Measurements from ENCODE around the gene MLLT10.
"Not testable (repeated sequence)": the region's sequence is repeated elsewhere in the genome, so short reads cannot be mapped to it uniquely, and the experiment has no call there.

Gene MLLT10

DNA sequence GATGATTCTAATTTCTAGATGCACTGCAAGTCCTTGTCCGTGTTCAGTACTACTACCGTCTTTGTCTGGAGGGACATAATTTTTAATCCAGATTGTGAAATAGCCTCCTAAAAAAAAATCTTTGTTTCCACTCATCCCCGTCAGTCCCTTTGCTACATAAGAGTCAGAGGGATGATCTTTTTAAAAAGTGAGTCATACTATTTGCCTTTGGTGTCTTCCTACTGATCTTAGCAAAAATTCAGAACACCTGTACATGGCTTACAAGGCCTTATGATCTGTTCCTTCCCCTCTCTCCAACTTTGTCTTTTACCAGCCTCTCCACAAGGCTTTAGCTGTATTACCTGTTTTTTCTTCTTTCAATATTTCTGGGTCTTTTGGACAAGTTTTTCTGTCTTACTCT is 173.5 kb downstream of the MLLT10 start:
- DNase-seq = no peak

DNA sequence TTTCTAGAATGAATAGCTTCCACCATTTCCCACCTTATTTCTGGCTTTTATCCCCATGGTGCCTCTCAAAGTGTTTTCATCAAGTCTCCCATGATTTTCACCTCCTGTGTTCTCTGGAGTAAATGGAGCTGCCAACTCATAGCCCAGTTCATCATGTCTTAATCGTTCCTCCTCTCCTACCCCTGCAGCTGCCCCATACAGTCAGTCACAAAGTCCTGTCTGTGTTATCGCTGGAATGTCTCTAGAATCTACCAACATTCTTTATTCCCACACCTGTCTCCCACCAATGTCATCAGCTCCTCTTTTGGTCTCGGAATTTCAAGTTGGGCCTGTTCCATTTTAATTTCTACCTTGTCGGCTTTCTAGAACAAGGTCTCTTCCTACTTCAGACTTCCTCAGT is 178.9 kb downstream of the MLLT10 start:
- DNase-seq = no peak

DNA sequence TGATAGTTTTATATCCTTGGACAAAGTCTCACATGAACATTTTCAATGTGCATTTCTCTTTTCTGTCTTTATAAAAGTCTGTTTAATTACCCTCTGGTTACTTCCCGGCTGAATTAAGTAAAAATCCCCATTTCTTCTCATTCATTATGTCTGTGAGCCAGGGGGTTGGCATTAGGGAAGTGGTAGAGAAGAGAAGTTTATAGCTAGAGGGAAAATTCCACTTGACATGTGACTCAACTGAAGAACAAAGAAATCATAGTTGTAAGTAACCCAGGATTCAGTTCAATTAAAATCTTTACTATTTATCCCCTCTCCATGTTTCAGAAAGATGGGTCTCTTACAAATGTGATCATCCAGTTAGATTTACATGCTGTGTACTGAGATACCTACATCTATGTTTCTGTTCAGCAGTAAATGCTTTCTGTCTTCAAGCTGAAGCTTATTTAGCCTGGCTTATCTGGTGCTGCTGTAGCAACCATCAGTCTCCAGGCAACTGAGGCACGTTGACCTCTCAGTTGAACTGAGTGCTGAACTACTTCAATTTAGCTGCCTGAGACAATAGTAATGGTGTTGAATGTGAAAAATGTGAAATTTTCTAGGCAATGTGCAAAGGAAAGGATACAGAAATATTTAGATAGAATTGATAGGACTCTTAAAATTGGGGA is 181.6 kb downstream of the MLLT10 start:
- DNase-seq = no peak

DNA sequence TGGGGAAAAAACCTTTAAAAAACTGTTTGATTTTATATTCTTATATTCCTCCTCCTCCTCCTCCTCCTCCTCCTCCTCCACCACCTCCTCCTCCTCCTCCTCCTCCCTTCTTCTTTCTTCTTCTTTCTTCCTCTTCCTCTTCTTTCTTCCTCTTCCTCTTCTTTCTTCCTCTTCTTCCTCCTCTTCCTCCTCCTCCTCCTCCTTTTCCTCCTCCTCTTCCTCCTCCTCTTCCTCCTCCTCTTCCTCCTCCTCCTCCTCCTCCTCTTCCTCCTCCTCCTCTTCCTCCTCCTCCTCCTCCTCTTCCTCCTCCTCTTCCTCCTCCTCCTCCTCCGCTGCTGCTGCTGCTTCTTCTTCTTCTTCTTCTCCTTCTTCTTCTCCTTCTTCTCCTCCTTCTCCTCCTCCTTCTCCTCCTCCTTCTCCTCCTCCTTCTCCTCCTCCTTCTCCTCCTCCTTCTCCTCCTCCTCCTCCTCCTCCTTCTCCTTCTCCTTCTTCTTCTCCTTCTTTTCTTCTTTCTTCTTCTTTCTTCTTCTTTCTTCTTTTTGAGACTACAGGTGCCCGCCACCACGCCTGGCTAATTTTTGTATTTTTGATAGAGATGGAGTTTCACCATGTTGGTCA is 183.5 kb downstream of the MLLT10 start:
- not testable (repeated sequence) for DNase-seq

DNA sequence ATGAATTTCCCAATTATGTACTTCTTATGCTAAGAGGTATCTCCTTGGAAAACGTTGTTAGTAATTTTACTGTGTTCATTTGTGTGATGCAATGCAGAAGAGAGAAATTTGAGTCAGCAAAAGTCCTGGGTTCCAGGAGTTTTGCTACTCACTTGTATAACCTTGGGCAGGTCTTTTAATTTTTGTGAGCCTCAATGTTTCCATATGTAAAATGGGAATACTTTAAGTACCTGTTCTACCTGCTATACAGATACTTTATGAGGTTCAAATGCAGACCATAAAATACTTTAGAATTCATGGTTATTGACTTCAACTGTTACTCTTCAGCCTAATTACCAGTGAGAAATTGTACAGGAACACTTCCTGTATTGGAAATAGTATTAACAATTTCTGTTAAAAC is 185.5 kb downstream of the MLLT10 start:
- DNase-seq = no peak

DNA sequence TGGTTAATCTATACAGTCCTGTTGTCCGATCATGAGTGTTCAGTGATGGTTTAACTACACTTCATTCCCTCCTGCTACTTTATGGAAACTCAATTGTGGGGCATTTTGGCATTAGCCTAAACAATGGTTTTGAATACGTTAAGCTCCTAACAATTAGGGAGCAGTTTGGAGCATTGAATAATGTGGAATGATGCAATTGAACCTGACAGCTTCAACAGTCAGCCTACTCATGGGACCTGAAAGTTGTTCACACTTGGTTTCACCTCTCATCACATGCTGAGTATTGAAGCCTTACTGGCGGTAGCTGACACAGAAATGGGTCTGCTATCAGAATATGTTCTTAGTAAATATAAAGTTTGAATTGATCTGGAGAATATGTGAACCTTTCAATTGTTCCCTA is 186.1 kb downstream of the MLLT10 start:
- no peak for DNase-seq

DNA sequence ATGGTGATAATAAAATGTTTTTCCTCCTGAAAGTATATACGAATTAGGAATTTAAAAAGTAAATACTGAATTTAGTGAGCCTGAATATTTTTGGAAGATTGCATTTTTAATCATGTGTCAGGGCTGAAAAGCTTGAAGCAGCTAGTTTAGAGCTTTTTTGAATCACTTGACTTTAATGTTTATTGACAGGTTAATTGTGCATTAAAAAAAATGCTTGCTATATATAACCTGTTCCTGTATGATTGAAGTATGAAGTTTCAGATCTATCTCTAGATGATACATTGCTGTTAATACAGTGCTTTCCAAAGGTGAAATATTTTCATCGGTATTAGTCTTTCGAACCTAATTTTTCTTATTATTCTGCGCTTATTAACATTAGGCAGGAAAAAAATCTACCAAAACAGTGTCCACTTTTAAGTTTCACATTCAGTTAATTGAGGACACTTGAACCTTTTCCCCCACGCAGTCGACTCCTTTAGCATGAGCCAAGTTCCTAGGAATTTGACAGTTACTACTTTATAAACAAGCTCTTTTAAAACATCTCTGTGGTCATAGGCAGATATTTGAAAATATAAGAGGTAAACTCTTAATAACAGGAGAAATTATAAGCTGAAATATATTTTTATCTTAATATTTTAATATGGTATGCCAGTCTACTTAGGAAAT is 187.1 kb downstream of the MLLT10 start:
- DNase-seq = no peak

DNA sequence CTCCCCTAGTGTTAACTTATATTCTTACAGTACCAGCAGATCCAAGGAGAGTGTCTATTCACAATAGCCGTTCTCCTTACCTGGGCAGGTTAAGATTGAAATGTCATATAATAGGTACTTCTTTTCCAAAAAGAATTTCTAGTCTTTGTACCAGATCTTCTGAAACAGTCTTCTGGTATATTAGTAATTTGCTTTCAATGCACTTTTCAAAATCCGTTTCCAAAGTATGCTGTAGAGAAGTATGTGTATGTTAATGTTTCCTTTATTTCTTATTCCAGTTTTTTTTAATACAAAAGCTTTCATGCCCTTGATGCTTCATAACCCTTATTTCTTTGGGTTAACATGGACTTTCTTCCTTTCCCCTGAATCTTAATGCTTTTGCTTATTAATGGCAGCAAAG is 188.2 kb downstream of the MLLT10 start:
- no peak for DNase-seq

DNA sequence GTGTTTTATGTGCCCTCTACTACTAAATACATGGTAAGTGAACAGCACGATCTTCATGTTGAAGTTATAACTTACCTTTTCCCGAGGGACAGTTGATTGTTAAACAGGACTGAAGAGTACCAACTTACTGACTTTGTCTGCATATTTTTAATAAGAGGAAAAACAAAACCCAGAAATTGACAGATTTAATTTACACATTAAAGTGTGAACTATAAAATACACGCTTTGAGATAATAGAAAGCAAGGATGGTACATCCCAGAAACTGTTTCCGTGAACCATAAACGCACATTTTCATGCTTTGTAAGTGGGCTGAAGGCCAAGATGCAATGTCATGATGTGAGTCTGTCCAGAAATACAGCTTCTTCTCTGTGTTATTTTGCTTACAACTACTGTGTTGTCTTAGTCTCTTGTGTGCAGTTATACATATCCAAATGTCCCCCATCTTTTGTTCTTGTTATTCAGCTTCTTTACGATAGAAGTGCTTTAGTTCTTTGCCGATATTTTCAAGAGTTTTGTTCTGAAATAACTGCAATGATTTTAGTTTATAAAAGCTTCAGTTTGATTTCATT is 190.1 kb downstream of the MLLT10 start:
- DNase-seq = no peak

DNA sequence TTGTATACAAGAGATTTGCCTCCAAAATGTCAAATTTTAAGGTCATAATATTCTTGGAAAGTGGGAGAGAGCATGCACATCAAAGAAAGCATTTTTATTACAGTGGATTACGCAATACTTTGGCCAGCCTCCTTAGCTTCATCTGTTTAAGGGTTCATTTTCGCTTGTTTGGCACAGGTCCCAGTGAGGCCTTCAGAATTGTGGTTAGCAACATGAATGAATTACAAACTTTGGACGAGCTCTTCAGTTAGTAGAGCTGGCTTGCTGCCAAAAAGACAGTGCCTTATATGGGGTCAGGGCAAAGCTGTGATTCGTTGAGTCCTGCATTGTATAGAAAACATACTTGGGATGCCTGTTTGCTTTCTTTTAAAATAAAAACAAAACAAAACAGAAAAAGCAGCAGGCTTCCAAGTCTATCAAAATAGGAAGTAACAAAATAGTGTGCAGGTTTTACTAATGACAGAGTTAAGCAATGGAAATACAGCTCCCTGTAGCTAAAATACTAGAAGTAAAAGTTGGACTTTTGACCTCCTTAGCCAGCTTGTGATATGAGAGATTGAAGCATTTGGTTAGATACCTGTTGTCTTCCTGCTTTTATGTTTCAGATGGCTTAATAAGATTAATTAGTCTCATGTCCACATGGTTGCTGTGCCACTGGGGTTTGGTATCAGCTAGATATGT is 190.8 kb downstream of the MLLT10 start:
- DNase-seq = peak in 1 of 2 donors; percentile 90

DNA sequence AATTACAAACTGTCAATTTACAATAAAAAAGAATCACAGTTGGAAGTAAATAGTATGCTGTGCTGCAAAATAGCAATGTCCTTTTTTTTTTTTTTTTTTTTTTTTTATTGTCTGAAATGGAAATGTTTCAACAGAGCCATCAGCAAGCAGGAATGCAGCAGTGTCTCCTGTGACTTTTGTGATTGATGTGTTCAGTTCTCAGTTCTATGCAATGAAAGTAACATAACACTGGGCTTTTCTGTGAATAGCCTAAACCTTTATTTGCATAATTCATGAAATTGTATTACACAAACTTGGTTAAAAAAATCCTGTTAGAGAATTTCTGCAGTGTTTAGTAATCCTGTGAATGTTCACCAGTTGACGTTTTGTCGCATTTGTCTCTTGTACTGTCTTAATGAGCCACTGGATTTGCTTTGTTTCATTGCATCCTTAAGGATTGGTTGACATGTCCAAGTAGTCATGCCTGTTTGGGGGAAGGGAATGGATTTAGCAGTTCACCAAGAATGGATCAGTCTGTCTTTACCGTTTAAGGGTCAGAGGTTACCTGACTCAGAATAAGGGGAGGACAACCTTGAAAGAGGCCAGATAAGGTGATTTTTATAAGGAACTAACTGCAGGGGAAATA is 192.7 kb downstream of the MLLT10 start:
- DNase-seq = no peak

DNA sequence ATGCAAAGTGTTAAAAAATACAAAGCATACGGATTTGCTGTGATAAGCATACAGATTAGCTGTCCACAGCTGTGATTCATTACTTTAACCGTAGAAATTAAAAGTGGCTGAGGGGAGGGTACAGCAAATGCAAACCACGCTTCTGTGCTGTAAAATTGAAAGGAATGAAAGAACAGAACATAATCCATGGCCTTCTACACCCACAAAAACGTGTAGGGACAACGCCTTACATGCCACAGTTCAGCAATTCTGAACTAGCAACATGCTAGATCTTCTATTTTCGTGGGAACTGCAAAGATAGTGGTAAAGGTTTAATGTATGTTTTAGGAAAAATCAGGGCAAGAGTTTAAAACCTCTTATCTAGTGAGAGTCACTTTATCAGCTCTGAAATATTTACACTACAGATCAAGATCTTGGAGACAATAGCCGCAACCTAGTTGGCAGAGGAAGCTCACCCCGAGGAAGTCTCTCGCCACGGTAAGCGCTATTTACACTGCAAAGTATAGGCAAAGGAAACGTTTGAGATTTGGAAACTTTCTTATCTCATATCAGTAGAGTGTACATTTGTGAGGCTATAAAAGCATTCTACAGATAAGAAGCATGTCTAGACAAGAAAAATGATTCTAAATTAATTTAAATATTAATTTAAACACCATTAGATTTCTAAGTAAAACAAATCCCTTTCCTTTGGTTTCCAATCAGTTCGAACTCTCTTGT is 193.6 kb downstream of the MLLT10 start:
- DNase-seq = no peak

DNA sequence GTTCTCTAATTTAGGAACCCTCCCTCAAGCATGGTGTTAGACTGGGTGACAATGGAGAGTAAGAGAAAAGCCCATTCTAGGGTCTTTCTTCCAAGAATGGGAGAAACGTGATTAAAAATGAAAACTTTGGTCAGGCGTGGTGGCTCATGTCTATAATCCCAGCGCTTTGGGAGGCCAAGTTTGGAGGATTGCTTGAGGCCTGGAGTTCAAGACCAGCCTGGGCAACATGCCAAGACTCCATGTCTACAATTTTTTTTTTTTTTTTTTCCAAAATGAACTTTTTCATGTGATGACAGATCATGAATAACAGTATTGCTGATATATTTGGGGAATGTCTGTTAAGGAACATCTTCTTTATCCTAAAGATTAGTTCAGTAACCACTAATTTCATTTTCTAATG is 194.6 kb downstream of the MLLT10 start:
- DNase-seq = no peak

DNA sequence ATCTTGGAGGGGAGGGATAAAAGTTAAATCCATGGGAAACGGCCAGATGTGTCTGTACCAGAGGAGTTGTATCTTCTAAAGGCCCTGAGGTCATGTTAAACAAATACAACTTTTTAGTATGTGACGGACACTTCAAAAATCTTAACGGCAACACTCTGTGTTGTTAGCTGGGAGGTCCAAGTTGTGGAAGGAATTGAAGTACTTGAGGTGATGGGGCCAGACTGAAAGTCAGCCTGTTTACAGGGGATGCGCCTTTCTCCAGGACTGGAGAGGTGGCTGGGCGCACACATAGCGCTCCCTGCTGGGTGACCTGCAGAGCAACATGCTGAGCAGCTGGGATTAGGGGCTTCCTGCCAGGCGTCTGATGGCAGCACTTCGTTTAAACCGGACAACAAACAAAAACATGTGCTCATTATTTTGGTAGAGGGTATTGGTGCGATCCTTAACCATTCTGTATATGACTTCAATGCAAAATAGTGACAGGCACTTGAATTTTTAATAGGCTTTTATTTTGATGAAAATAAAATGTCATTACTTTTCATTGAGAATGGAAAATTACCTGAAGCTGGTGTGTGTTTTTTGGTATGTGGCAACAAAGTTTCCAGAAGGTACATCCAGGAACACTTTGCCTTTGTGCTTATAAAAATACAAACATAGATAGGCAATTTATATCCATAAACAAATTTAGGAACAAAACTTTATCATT is 198.2 kb downstream of the MLLT10 start:
- DNase-seq = peak in 1 of 2 donors; percentile 30

DNA sequence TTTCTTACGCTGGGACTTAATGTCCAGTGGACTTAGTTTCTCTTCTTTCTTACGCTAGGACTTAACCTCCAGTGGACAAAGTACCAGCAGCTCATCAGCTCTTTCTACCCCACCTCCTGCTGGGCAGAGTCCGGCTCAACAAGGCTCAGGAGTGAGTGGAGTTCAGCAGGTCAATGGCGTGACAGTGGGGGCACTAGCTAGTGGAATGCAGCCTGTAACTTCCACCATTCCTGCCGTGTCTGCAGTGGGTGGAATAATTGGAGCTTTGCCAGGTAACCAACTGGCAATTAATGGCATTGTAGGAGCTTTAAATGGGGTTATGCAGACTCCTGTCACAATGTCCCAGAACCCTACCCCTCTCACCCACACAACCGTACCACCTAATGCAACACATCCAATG is 199.7 kb downstream of the MLLT10 start:
- DNase-seq = no peak

DNA sequence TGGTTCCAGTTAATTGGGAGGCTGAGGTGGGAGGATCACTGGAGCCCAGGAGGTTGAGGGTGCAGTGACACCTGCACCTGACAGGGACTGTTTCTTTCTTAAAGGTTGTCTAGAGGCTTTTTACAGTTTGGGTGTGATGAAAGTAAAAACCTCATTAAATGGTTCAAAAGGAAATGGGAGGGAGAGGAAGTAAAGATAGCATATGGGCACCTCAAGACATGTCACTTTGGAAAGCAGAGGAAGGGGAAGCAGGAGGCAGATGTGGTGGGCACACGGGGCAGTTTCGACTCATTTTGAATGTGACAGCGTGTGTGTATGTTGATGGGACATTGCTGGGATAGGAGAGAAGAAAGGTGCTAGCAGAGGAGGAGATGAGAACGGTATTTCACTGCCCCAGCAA is 203.1 kb downstream of the MLLT10 start:
- peak in 1 of 2 donors; percentile 31 for DNase-seq

DNA sequence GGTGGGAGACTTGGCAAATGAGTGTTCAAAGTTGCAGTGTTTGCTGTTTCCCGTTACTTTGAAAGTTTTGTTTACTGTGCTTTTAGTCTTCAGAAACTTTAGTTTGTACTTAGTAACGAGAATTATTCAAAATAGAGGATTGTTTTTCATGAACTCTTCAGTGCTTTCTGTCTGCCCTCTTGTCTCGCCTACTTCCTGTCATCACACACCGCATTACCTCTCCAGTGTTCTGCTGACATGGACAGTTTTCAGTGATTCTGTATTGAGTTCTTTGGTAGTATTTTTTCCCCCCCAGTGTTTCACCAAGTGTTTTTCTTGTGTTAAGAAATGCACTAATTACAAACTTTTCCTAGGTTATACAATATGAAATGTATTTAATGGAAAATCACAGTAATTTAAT is 207.0 kb downstream of the MLLT10 start:
- no peak for DNase-seq

DNA sequence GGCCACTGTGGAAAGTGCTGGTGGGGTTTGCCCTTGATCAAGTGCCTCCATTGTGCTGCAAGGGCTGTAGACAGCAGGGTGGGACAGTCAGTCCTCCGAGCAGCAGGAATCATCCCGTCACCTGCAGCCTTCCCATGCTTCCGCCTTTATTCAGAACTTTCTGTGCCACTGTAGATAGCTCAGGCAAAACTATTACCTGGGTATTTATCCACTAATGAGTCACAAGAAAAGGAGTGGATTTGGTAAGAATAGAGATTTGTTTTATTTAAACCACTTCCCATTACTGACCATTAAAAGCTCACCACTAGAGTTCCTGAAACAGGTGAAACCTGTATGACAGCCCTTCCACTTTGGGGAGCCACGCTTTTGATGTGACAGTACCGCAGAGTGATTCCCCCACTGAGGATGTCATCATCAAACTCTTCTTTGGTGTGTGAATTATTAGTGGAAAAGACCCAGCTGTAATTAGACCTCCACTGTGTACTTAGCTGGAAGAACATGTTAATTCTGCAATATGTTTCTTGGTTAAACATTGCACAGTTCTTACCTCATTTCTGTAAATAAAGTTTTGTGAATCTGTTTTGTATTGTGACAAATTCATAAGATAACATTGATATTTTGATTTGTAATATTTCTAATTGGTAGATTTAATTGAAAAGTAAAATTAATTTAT is 208.8 kb downstream of the MLLT10 start:
- no peak for DNase-seq

DNA sequence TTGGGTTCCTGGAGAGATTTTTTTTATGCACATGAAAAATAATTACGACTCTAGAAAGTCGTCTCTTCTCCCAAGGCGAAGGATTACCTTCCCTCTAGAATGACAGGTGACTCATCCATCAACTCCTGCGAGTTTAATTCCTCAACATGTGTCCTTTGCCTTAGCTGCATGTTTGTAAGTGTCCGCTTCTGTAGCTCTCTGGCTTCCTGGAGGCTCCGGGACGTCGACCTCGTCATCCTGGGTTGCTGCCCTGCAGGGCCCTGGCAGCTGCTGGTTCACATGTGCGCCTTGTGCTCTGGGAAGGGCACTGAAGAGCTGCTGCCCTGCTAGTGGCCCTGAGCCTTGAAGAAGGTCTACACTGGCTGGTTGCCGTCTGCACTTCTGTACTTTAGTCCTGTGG is 210.2 kb downstream of the MLLT10 start:
- DNase-seq = no peak

DNA sequence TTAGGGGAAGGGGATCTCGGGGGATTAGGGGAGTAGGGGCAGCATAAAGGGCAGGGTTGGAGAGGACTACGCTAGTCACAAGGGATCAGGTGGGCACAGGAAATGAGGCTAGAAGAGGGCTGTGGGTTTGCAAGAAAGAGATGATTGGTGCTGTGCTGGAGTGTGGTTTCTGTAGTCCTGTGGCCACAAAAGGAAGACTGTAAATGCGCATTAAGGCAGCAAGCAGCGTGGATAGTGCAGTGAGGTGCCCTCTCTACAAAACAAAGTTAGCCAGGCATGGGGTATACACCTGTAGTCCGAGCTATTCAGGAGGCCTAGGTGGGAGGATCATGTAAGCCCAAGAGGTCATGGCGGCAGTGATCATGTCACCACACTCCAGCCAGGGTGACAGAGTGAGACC is 212.1 kb downstream of the MLLT10 start:
- DNase-seq = no peak

DNA sequence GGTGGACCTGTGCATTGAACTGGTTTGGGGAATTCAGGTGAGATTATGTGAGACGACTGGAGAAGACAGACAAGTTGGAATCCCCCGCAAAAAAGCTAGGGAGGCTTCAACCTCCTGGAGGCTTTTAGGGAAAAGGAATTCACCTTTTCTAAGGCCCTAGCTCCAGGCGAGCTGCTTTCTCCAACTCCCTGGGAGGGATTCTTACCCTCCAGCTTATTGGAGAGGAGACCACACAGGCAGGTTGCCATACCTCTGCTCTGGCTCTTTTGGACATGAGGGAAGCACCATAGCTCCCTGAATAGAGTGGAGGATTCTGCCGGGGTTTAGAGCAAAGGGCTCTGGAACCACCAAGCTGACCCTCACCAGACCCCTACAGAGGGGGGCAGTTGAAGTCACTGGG is 213.8 kb downstream of the MLLT10 start:
- DNase-seq = no peak

All from bone marrow (tissue), 2 donors.